HepG2 (cell line): ENCODE measurements around the gene LATS1. TPM values are rescaled to one million over a fixed set of nuclear protein-coding genes. Genes with fewer than 3 reads are reported as not detected.

Source experiments
- GTF3A ChIP-seq: sonication (generic); formaldehyde crosslinking; conservative IDR thresholded peaks from 2 replicates; pipeline ENCODE4 v1.4.0; 2020; ENCODE audit warnings: mild to moderate bottlenecking, missing genetic modification reagents
- HOXA3 ChIP-seq: sonication (generic); formaldehyde crosslinking; IDR thresholded peaks from 2 replicates; pipeline ENCODE4 v1.5.0; 2020; ENCODE audit warnings: missing genetic modification reagents
- JDP2 ChIP-seq: sonication (generic); formaldehyde crosslinking; IDR thresholded peaks from 2 replicates; pipeline ENCODE4 v1.8.1; 2022; ENCODE audit warnings: missing genetic modification reagents, borderline replicate concordance
- MAF1 ChIP-seq: sonication (generic); formaldehyde crosslinking; IDR thresholded peaks from 2 replicates; pipeline ENCODE4 v1.5.0; 2020; ENCODE audit warnings: missing genetic modification reagents, borderline replicate concordance
- NKX3-1 ChIP-seq: sonication (generic); formaldehyde crosslinking; IDR thresholded peaks from 2 replicates; pipeline ENCODE4 v1.5.0; 2020; ENCODE audit warnings: missing genetic modification reagents
- NR2F6 ChIP-seq, 2 experiments: IDR thresholded peaks; 2 replicates each; pipeline ENCODE4 v1.6.1; 2016; ENCODE audit warnings: antibody characterized with exemption in 1 of 2, mild to moderate bottlenecking in 1 of 2
- SAP130 ChIP-seq: IDR thresholded peaks from 2 replicates; pipeline ENCODE4 v1.6.1; 2016; ENCODE audit warnings: low read depth
- SIN3A ChIP-seq: IDR thresholded peaks from 2 replicates; pipeline ENCODE4 v1.6.1; 2011; ENCODE audit warnings: low read depth, mild to moderate bottlenecking, control low read depth, low read length, borderline replicate concordance
- SOX13 ChIP-seq, 3 experiments: fragments of 450-650 bp in 1 of 3; sonication (generic) in 1 of 3; formaldehyde crosslinking in 1 of 3; IDR thresholded peaks in 2 of 3; conservative IDR thresholded peaks in 1 of 3; 2 replicates each; pipeline versions ENCODE4 v1.5.0 to v1.6.1; 2016 to 2020; ENCODE audit warnings: antibody characterized with exemption in 1 of 3, mild to moderate bottlenecking in 1 of 3, missing compliant biosample characterization in 1 of 3, missing genetic modification reagents in 1 of 3, moderate library complexity in 1 of 3
- SSRP1 ChIP-seq: IDR thresholded peaks from 2 replicates; pipeline ENCODE4 v1.6.1; 2016; ENCODE audit warnings: control low read depth
- TBX2 ChIP-seq: sonication (generic); formaldehyde crosslinking; IDR thresholded peaks from 2 replicates; pipeline ENCODE4 v1.5.0; 2020; ENCODE audit warnings: missing genetic modification reagents, mild to moderate bottlenecking, borderline replicate concordance
- TBX3 ChIP-seq: fragments of 450-650 bp; IDR thresholded peaks from 2 replicates; pipeline ENCODE4 v1.6.1; 2017; ENCODE audit warnings: antibody characterized with exemption, mild to moderate bottlenecking, inconsistent platforms, borderline replicate concordance
- TOE1 ChIP-seq: sonication (generic); formaldehyde crosslinking; IDR thresholded peaks from 2 replicates; pipeline ENCODE4 v1.4.0; 2020; ENCODE audit warnings: mild to moderate bottlenecking, missing genetic modification reagents
- ZNF205 ChIP-seq: IDR thresholded peaks from 2 replicates; pipeline ENCODE4 v1.6.1; 2018; ENCODE audit warnings: missing biosample characterization, missing genetic modification reagents
- polyA plus RNA-seq, 8 experiments: library from polyadenylated mRNA; depleted of rRNA in 3 of 8; stranded (reverse) in 7 of 8; unstranded in 1 of 8; fragments of >200 nt; fragmentation: Illumina TruSeq in 4 of 8; extraction: Trizol in 4 of 8; gene quantifications; 2 replicates each; pipeline versions ENCODE4 v1.2.1 to v1.2.3, GENCODE V29; 2011 to 2016; ENCODE audit warnings: low read depth in 4 of 8, missing spikeins in 1 of 8, mixed read lengths in 1 of 8; ENCODE audit not compliant: insufficient read depth in 1 of 8
- total RNA-seq, 5 experiments: library from RNA; depleted of rRNA; stranded (reverse); fragments of >200 nt; fragmentation: Illumina TruSeq; extraction: Trizol; gene quantifications; 2 replicates each; pipeline ENCODE4 v1.2.3, GENCODE V29; 2016; ENCODE audit warnings: low read depth in 1 of 5
- TF ChIP-seq, protein P1 (sequence below): IDR thresholded peaks from 2 replicates; pipeline ENCODE4 v1.6.1; 2016
- TF ChIP-seq, protein P2 (sequence below): sonication (generic); formaldehyde crosslinking; IDR thresholded peaks from 2 replicates; pipeline ENCODE4 v1.4.0; 2020; ENCODE audit warnings: missing genetic modification reagents, low read depth, mild to moderate bottlenecking, borderline replicate concordance
- TF ChIP-seq, protein P3 (sequence below): sonication (generic); formaldehyde crosslinking; IDR thresholded peaks from 2 replicates; pipeline ENCODE4 v1.5.1; 2020; ENCODE audit warnings: mild to moderate bottlenecking, missing genetic modification reagents

The LATS1 gene
- total and polyA plus RNA-seq, 2 of the 13 experiments (the other 11 are each of a cell fraction or from before 2014, with no cell fraction given): 9.9 to 12.6 TPM

DNA sequence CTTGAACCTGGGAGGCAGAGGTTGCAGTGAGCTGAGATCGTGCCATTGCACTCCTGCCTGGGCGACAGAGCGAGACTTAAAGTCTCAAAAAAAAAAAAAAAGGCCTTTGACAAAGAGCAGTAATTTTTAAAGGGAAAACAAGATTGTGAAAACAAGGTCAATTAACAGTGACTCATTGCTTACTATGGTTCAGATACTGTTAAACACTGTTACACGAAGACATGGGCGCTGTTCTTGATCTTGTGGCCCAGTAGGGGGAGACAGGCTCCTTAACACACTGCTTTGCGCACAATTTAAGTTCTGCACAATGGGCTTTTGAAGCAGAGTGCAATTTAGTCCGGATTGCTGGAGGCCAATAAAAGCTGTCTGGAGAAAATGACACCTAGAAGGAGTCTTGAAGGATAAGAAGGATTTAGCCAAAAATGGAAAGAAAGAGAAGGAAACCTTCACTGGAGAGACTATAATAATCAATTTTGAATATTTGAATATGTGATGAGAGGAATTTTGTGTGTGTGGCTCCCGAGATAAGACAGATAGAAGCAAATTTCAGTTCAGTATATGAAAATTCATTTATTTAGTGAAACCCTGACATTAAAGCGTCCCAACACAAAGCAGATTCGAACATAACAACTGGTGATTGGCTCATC, 6.0 kb upstream of the LATS1 start (continued):
- TF ChIP-seq, protein P1, sequence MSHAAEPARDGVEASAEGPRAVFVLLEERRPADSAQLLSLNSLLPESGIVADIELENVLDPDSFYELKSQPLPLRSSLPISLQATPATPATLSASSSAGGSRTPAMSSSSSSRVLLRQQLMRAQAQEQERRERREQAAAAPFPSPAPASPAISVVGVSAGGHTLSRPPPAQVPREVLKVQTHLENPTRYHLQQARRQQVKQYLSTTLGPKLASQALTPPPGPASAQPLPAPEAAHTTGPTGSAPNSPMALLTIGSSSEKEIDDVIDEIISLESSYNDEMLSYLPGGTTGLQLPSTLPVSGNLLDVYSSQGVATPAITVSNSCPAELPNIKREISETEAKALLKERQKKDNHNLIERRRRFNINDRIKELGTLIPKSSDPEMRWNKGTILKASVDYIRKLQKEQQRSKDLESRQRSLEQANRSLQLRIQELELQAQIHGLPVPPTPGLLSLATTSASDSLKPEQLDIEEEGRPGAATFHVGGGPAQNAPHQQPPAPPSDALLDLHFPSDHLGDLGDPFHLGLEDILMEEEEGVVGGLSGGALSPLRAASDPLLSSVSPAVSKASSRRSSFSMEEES: no peak
- TF ChIP-seq HOXA3 (peak; percentile 52; the same call in 1 of the 2 replicates), SOX13 (IDR thresholded peaks at IDR 0.05) (no peak), SOX13 (CRISPR knock-in tag; conservative IDR thresholded peaks at IDR 0.05 in 1 of 2, IDR thresholded peaks at IDR 0.05 in 1 of 2) (peak in 1 of 2 experiments; percentile 22; a peak in 1 of 4 replicates), ZNF205 (CRISPR knock-in tag) (peak; percentile 66; the same call in 1 of the 2 replicates), MAF1 (no peak), NR2F6 (IDR thresholded peaks at IDR 0.05) (no peak), NR2F6 (CRISPR knock-in tag; IDR thresholded peaks at IDR 0.05) (peak; percentile 50; the same call in 1 of the 2 replicates), NKX3-1 (no peak), SIN3A (no peak), TBX3 (no peak), JDP2 (CRISPR knock-in tag) (no peak), TOE1 (CRISPR knock-in tag) (no peak), GTF3A (CRISPR knock-in tag) (no peak), SAP130 (CRISPR knock-in tag) (peak; percentile 56), SSRP1 (CRISPR knock-in tag) (0 out of 2 replicates have a peak, but pooled peaks have one; percentile 27), TBX2 (peak; percentile 45; the same call in 1 of the 2 replicates)
- TF ChIP-seq, protein P2, sequence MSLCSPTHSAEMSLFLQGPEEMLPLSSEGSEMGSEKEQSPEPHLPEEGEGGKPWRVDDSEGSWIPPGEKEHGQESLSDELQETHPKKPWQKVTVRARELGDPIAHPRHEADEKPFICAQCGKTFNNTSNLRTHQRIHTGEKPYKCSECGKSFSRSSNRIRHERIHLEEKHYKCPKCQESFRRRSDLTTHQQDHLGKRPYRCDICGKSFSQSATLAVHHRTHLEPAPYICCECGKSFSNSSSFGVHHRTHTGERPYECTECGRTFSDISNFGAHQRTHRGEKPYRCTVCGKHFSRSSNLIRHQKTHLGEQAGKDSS (CRISPR knock-in tag): 0 out of 2 replicates have a peak, but pooled peaks have one; percentile 63
- TF ChIP-seq, protein P3, sequence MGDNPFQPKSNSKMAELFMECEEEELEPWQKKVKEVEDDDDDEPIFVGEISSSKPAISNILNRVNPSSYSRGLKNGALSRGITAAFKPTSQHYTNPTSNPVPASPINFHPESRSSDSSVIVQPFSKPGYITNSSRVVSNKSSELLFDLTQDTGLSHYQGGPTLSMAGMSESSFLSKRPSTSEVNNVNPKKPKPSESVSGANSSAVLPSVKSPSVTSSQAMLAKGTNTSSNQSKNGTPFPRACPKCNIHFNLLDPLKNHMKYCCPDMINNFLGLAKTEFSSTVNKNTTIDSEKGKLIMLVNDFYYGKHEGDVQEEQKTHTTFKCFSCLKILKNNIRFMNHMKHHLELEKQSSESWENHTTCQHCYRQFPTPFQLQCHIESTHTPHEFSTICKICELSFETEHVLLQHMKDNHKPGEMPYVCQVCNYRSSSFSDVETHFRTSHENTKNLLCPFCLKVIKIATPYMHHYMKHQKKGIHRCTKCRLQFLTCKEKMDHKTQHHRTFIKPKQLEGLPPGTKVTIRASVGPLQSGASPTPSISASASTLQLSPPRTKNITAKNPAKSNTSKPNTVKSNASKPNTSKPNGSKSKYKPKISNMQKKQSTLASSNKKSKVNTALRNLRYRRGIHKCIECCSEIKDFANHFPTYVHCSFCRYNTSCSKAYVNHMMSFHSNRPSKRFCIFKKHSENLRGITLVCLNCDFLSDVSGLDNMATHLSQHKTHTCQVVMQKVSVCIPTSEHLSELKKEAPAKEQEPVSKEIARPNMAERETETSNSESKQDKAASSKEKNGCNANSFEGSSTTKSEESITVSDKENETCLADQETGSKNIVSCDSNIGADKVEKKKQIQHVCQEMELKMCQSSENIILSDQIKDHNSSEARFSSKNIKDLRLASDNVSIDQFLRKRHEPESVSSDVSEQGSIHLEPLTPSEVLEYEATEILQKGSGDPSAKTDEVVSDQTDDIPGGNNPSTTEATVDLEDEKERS: no peak
- TF ChIP-seq, all 625 proteins: peak for 65
